Mesendoderm (in vitro differentiated cells): ENCODE results near the gene ELF1.

Experiments used
- DNase-seq: peaks from one replicate; pipeline ENCODE4 v3.0.0; 2013
- H2AK5ac ChIP-seq: 2 replicates; pipeline ENCODE4 v1.6.1; 2013; ENCODE audit warnings: low read length, inconsistent platforms
- H2BK120ac ChIP-seq: 2 replicates; pipeline ENCODE4 v1.6.1; 2013; ENCODE audit warnings: low read depth, mild to moderate bottlenecking, low read length, moderate library complexity, mixed read lengths
- H2BK15ac ChIP-seq: replicated peaks from 2 replicates; pipeline ENCODE4 v1.6.1; 2013; ENCODE audit warnings: low read depth, mild to moderate bottlenecking, moderate library complexity
- H2BK5ac ChIP-seq: 2 replicates; pipeline ENCODE4 v1.6.1; 2013; ENCODE audit warnings: low read length, inconsistent platforms
- H3K18ac ChIP-seq: 2 replicates; pipeline ENCODE4 v1.6.1; 2013; ENCODE audit warnings: mild to moderate bottlenecking, low read length, mixed read lengths
- H3K23ac ChIP-seq: one replicate; pipeline ENCODE4 v1.6.1; 2013; ENCODE audit warnings: low read length
- H3K27ac ChIP-seq: 2 replicates; pipeline ENCODE4 v1.5.1; 2013; ENCODE audit warnings: low read depth, mild to moderate bottlenecking, inconsistent platforms, low read length, moderate library complexity
- H3K27me3 ChIP-seq: 2 replicates; pipeline ENCODE4 v1.6.1; 2013; ENCODE audit warnings: low read length, control low read depth, mild to moderate bottlenecking, inconsistent platforms; ENCODE audit not compliant: insufficient read depth, poor library complexity
- H3K36me3 ChIP-seq: 2 replicates; pipeline ENCODE4 v1.6.1; 2013; ENCODE audit warnings: low read length, inconsistent platforms; ENCODE audit not compliant: control insufficient read depth, insufficient read depth
- H3K4ac ChIP-seq: one replicate; pipeline ENCODE4 v1.6.1; 2013; ENCODE audit warnings: low read depth, mild to moderate bottlenecking, low read length, moderate library complexity
- H3K4me1 ChIP-seq: 2 replicates; pipeline ENCODE4 v1.6.1; 2013; ENCODE audit warnings: low read depth, low read length, inconsistent platforms; ENCODE audit not compliant: control insufficient read depth
- H3K4me2 ChIP-seq: 2 replicates; pipeline ENCODE4 v1.6.1; 2013; ENCODE audit warnings: low read length
- H3K4me3 ChIP-seq: 2 replicates; pipeline ENCODE4 v1.5.1; 2013; ENCODE audit warnings: mild to moderate bottlenecking, low read length
- H3K56ac ChIP-seq: one replicate; pipeline ENCODE4 v1.6.1; 2013; ENCODE audit warnings: low read length
- H3K79me1 ChIP-seq: 2 replicates; pipeline ENCODE4 v1.6.1; 2013; ENCODE audit warnings: low read length, inconsistent platforms
- H3K79me2 ChIP-seq: 2 replicates; pipeline ENCODE4 v1.6.1; 2013; ENCODE audit warnings: mild to moderate bottlenecking, low read length; ENCODE audit not compliant: control insufficient read depth, insufficient read depth
- H3K9ac ChIP-seq: 2 replicates; pipeline ENCODE4 v1.6.1; 2013; ENCODE audit warnings: low read length, inconsistent platforms
- H4K5ac ChIP-seq: one replicate; pipeline ENCODE4 v1.6.1; 2013; ENCODE audit warnings: low read length
- H4K8ac ChIP-seq: one replicate; pipeline ENCODE4 v1.6.1; 2013; ENCODE audit warnings: low read depth, mild to moderate bottlenecking, control low read depth, low read length, moderate library complexity
- WGBS: extraction: QIAGEN DNeasy Blood & Tissue Kit; methylation state at CpG from one replicate; pipeline ENCODE4 v1.1.7; 2013; ENCODE audit warnings: low lambda C conversion rate, missing lambda C conversion rate; ENCODE audit not compliant: insufficient coverage; ENCODE audit errors: extremely low coverage; 5-methylcytosine and 5-hydroxymethylcytosine counted together

The ELF1 gene

DNA sequence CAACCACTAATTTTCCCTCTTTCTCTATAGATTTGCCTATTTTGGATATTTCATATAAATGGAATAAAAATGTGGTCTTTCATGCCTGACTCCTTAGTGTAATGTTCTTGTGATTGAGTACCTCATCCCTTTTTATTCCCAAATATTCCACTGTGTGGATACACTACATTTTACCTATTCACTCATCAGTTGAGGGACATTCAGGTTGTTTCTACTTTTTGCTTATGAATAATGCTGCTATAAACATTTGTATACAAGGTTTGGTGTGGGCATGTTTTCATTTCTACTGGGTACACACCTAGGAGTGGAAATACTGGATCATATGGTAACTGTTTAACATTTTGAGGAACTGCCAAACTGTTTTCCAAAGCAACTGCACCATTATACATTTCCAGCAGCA, 37.1 kb upstream of the ELF1 start:
- no peak overlapping the region for H3K9ac ChIP-seq
- no peak overlapping the region for H3K4ac ChIP-seq
- no peak overlapping the region for H4K5ac ChIP-seq
- H3K18ac ChIP-seq = no peak overlapping the region
- no peak overlapping the region for H4K8ac ChIP-seq
- H2BK5ac ChIP-seq = no peak overlapping the region
- no peak overlapping the region for H2BK120ac ChIP-seq
- H3K56ac ChIP-seq = no peak overlapping the region
- H3K4me2 ChIP-seq = no peak overlapping the region
- DNase-seq = no peak
- H3K4me1 ChIP-seq = peaks cover 3% of the 10 kb centered on the region
- no peaks in the 10 kb centered on the region for H3K36me3 ChIP-seq
- no peak overlapping the region for H3K27ac ChIP-seq
- peaks cover 4% of the 10 kb centered on the region for H3K79me2 ChIP-seq
- no peak overlapping the region for H3K23ac ChIP-seq
- peaks cover 8% of the 10 kb centered on the region for H3K79me1 ChIP-seq
- H2AK5ac ChIP-seq = no peak overlapping the region
- H3K27me3 ChIP-seq = no peaks in the 10 kb centered on the region
- H2BK15ac ChIP-seq = no peak overlapping the region
- H3K4me3 ChIP-seq = no peak overlapping the region

DNA sequence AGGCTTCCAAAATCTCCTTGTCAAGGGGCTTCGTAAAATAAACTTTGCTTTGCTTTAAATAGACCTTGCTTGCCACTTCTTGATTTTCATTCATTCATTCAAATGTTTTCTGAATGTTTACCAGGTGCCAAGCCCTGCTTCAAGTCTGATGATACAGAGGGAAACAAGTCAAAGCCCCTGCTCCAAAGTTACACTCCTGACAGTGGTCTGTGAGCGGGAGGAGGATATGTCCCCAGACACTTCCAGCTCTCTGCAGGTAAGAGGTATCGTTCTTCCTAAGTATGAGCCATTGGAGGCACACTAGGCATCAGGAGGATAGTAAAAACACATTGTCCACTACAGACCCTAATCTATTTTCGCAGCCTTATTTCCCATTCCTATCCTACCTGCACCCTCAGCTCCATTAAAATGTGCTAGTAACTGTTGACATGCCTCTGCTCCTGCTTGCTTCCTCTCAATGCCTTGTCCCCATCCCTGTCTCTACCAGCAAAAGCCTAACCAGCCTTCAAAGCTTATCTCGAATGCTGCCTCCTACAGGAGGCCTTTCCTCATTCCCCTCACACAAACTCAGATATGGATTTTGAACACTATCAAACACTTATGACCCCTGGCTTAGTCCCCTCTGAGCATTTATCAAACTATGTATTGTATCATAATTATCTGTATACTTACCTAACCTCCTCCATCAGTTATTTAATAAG, 36.0 kb upstream of the ELF1 start:
- no peak overlapping the region for H4K5ac ChIP-seq
- H2AK5ac ChIP-seq = no peak overlapping the region
- no peaks in the 10 kb centered on the region for H3K27me3 ChIP-seq
- peak overlapping the region; percentile 3 for H3K23ac ChIP-seq
- no peaks in the 10 kb centered on the region for H3K36me3 ChIP-seq
- no peak overlapping the region for H3K4ac ChIP-seq
- peak; percentile 52 for DNase-seq
- no peak overlapping the region for H3K56ac ChIP-seq
- no peak overlapping the region for H2BK120ac ChIP-seq
- peaks cover 3% of the 10 kb centered on the region for H3K4me1 ChIP-seq
- H3K79me1 ChIP-seq = peaks cover 8% of the 10 kb centered on the region
- H3K4me3 ChIP-seq = no peak overlapping the region
- H3K4me2 ChIP-seq = no peak overlapping the region
- H3K79me2 ChIP-seq = peaks cover 4% of the 10 kb centered on the region
- H4K8ac ChIP-seq = no peak overlapping the region
- no CpG with 5 or more reads among the region's 5 CpGs for WGBS
- no peak overlapping the region for H3K18ac ChIP-seq
- H3K27ac ChIP-seq = no peak overlapping the region
- H2BK15ac ChIP-seq = no peak overlapping the region
- no peak overlapping the region for H2BK5ac ChIP-seq
- H3K9ac ChIP-seq = no peak overlapping the region

DNA sequence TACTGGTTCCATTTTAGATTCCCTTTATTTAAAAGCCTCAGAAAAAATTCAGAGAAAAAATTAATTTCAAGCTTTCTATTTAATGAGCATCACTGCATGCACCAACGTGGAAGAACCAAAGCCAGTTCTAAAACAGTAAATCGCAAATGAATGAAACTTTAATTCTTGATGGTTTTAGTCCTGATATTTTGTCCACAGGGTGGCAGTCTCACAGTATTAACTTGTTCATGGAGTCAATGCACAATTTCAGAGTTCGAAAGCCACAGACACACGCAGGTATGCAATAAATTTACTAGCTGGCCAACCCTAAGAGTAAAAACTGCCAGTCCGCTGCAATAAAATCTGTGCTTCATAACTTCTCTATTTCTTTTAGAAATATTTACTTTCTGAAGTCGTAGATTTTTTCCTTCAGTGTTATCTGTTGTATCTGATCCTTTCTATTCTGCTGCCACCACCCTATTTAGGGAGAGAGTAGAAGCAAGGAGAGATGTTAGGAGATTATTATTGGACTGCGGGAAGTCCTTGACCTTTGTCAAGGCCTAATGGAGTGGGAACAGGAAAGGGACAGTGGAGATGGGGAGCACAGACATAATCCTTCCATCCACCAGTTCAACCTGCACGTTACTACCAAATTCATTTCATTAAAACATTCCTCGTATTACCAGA, 35.2 kb upstream of the ELF1 start:
- H3K27ac ChIP-seq = no peak overlapping the region
- peaks cover 8% of the 10 kb centered on the region for H3K79me1 ChIP-seq
- WGBS = 100% methylated on average over 2 of the region's 9 CpGs
- no peak overlapping the region for H3K4me2 ChIP-seq
- H3K56ac ChIP-seq = no peak overlapping the region
- no peaks in the 10 kb centered on the region for H3K27me3 ChIP-seq
- peak; percentile 43 for DNase-seq
- H2BK15ac ChIP-seq = no peak overlapping the region
- H2AK5ac ChIP-seq = no peak overlapping the region
- no peak overlapping the region for H4K8ac ChIP-seq
- no peak overlapping the region for H3K18ac ChIP-seq
- H3K9ac ChIP-seq = no peak overlapping the region
- no peak overlapping the region for H3K23ac ChIP-seq
- H2BK5ac ChIP-seq = no peak overlapping the region
- no peak overlapping the region for H3K4me3 ChIP-seq
- peaks cover 4% of the 10 kb centered on the region for H3K79me2 ChIP-seq
- H3K4ac ChIP-seq = no peak overlapping the region
- H3K36me3 ChIP-seq = no peaks in the 10 kb centered on the region
- peaks cover 3% of the 10 kb centered on the region for H3K4me1 ChIP-seq
- H4K5ac ChIP-seq = no peak overlapping the region
- no peak overlapping the region for H2BK120ac ChIP-seq

DNA sequence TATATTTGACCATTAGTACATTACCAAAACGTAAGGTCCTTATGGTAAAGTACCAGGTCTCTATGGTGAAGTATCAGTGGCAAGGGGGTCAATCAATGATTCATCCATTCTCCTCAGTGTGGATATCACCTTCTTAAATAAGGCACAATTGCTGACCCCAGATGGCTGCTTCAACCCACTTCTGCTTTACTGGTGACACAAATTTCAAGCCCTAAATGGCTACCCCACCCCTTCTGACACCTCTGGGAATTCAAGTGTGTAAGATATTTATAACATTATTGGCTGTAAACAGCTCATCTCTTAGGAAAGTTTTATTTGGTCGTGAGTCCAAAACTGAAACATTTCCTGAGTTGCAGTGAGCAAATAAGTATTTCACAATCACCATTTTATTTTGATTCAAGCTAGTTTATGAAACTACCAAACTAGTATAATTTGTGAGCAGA, 34.3 kb upstream of the ELF1 start:
- no peak overlapping the region for H2AK5ac ChIP-seq
- H2BK15ac ChIP-seq = no peak overlapping the region
- no peak overlapping the region for H3K4me2 ChIP-seq
- H4K8ac ChIP-seq = no peak overlapping the region
- DNase-seq = no peak
- H3K27ac ChIP-seq = no peak overlapping the region
- no peak overlapping the region for H2BK120ac ChIP-seq
- no peaks in the 10 kb centered on the region for H3K27me3 ChIP-seq
- no peak overlapping the region for H2BK5ac ChIP-seq
- H3K79me2 ChIP-seq = peaks cover 3% of the 10 kb centered on the region
- peaks cover 3% of the 10 kb centered on the region for H3K4me1 ChIP-seq
- H3K9ac ChIP-seq = no peak overlapping the region
- no peaks in the 10 kb centered on the region for H3K36me3 ChIP-seq
- no peak overlapping the region for H3K18ac ChIP-seq
- no peak overlapping the region for H3K56ac ChIP-seq
- H3K4ac ChIP-seq = no peak overlapping the region
- WGBS = no CpG with 5 or more reads among the region's 2 CpGs
- H3K79me1 ChIP-seq = peaks cover 8% of the 10 kb centered on the region
- H3K4me3 ChIP-seq = no peak overlapping the region
- H3K23ac ChIP-seq = no peak overlapping the region
- H4K5ac ChIP-seq = no peak overlapping the region

DNA sequence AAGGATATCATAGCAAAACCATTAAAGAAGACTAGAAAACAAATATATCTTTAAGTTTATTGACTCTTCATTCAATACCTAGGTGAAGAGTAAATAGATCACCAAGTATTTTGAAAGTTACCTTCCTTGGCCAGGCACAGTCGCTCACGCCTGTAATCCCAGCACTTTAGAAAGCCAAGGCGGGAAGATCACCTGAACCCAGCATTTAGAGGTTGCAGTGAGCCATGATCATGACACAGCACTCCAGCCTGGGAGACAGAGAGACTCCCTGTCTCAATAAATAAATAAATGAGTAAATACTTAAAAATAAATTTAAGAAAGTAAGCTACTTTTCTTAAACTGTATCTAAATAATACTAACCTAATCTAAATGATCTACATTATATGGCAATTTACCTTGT, 33.3 kb upstream of the ELF1 start:
- no peaks in the 10 kb centered on the region for H3K4me1 ChIP-seq
- H3K9ac ChIP-seq = no peak overlapping the region
- H2BK120ac ChIP-seq = no peak overlapping the region
- no peak overlapping the region for H3K23ac ChIP-seq
- no peak overlapping the region for H4K8ac ChIP-seq
- no peak overlapping the region for H3K27ac ChIP-seq
- no peak overlapping the region for H2BK5ac ChIP-seq
- H3K56ac ChIP-seq = no peak overlapping the region
- H3K79me1 ChIP-seq = peaks cover 2% of the 10 kb centered on the region
- H3K4me3 ChIP-seq = no peak overlapping the region
- H3K27me3 ChIP-seq = no peaks in the 10 kb centered on the region
- WGBS = no CpG with 5 or more reads among the region's 3 CpGs
- H3K18ac ChIP-seq = no peak overlapping the region
- H3K4ac ChIP-seq = no peak overlapping the region
- H3K4me2 ChIP-seq = no peak overlapping the region
- no peak overlapping the region for H4K5ac ChIP-seq
- H2AK5ac ChIP-seq = no peak overlapping the region
- H2BK15ac ChIP-seq = no peak overlapping the region
- no peaks in the 10 kb centered on the region for H3K79me2 ChIP-seq
- peak; percentile 13 for DNase-seq
- no peaks in the 10 kb centered on the region for H3K36me3 ChIP-seq
